ENCODE data around the gene GRXCR1.
A peak's percentile ranks its signal among the peaks of the same experiment; 100 is the strongest.

GRXCR1 gene

DNA sequence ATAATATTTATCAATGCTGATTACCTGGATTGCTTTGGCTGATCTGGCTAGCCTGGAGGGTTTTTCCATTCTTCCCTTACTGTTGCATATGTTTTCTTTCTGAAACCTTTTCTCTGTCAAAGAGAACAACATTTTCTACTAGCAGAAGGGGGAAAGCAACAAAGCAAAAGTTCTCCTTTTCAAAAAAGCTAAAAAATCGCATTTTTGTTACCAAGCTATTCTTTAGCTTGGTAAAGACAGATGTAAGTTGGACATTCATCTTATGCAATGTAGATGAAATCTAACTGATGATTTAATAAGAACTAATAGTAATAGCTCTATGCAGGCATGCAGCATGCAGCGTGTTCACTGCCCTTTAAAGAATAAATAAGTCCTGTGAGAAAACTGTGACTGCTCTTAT is at the start of gene GRXCR1:
Gene GRXCR1, plus strand, starts transcription at position 301 of the 400 bp plus-strand sequence. CDS start 554 bp downstream, outside the sequence.
- no peak for DNase-seq (ENCODE audit: low spot score)

DNA sequence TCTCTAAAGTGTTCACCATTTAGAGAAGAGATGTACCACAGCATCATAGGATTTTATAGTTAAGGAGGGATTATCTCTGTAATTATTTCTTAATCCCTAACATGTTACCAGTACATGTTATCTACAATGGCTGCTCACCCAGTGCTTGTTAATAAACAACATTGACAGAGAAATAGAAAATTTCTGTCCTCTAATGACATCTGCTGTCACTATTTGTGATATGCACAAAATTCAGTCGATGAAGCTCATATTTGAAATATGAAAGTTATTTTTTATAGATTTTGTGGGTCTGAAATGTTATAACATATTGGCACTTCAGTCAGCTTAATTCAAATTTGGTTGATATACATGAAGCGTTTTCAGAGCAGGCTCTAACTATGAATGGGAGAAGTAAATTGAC is 48.8 kb upstream of the GRXCR1 start:
- DNase-seq (ENCODE audit: low spot score): peak; percentile 7

DNA sequence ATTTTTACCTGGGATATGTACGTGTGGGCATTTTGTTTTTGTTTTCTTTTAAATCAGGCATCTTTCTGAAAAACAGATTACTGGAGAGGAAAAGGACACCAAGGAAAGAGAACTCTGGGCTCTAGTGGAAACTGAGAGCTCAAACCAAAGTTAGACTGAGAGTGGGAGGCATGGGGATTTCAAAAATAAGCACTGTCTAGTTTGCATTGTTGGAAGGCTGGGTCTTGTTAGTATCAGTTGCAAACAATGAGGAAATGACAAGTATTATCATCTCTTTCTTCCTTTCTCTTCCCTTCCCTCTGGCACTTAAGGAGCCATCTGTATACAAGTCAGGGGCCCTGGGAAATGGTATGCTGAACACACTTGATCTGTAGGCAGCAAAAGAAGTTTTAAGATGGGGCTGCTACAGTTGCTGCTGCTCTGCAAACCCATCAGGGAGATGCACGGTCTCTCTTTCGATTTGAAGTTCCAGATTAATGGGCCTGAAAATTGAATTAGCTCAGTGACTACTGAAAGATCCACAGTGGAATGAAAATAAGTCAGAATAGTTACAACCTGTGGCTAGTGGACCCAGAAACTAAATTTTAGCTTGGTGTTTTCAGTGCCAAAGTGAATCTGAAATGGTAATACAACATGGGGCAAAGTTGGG is 48.0 kb upstream of the GRXCR1 start:
- DNase-seq (ENCODE audit: low spot score): no peak

- DNase-seq (ENCODE audit: low spot score): no peak
Measured at GRCh38 chr4:42845586-42845985, 46.9 kb upstream of the GRXCR1 start.

DNA sequence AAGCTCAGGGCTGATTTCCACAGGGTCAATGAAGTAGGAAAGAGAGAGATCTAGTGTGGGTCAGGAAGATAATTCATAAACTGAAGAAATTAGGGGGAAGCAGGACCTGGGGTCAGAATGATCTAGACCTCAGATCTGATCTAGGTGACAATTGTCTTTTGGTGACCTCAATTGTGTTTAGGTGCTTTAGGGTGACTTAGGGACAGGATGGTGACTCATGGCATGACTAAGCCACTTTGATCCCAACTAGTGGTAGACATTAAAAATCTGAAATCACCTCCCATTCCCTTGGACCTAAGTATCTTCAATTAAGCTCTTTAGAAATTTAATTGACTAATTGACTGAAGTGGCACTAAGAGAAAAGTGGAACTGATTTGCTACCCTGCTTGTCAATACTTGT is 36.7 kb upstream of the GRXCR1 start:
- DNase-seq (ENCODE audit: low spot score): no peak

DNA sequence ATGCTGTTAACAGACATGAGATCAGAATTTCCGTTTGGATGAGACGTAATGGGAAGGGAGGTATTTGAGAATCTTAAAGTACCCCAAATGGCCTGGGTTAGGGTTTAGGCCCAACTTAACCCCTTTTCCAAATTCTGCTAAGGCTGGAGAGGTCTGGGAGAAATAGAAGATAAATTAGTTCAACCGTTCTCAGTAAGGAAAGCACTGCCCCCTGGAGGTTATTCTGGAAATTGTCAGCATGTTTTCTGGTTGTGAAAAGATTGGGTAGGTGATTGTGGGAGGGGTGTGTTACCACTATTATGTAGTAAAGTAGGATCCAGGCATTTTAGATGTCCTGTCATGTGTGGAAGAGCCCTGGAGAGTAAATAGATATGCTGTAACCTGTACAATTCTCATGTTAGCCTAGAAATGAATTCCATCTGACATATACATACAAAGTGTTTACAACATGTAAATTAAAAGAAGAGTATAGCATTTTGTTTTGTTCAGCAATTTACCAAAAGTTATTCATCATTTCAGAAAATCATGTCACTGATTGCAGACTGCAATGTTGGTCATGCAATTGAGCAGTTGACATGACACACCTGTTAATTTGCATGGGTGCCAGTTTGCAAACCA is 26.8 kb upstream of the GRXCR1 start:
- DNase-seq (ENCODE audit: low spot score): peak; percentile 80

- DNase-seq (ENCODE audit: low spot score): no peak
Measured at GRCh38 chr4:42871261-42871660, 21.3 kb upstream of the GRXCR1 start.

GRCh38 chr4:42871671-42872290 is 20.7 kb upstream of the GRXCR1 start:
- DNase-seq (ENCODE audit: low spot score): no peak

DNA sequence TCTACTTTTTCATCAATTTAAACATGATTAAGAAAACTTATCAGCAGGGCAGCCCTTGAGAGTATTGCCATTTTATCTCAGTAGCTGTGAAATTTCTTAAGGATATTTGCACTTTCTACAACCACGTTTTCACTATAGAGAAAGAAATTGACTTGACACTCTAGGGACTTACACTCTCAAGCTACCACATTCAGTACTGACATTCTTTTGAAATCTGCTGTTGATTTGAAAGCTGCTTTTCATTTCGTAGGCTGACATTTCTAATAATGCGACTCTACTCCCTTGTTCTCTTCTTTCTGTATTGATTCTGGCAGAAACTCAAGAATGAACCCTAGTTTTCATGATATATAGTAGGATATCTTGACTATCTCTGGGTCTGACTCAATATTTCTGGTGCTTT is 13.7 kb upstream of the GRXCR1 start:
- DNase-seq (ENCODE audit: low spot score): no peak

DNA sequence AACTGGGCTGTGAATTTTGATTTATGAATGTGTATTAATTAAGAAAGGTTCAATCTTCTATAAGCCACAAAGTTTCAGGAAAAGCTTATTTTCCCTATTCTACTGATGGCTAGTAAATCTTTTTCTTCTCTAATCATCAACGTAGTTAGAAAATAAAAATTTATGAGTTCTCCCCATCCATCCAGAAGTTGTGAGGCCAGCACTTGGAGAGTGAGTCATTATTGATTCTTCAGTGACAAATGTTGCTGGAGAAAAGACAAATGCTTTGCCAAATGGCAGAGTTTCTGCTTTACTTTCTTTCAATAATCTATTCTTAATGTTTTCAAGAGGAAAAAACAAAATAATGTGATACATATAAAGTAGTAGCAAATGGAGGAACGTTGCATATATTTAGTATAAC is 11.3 kb upstream of the GRXCR1 start:
- DNase-seq (ENCODE audit: low spot score): no peak

- no peak for DNase-seq (ENCODE audit: low spot score)
Measured at GRCh38 chr4:42891644-42892043, 869 bp upstream of the GRXCR1 start.

DNA sequence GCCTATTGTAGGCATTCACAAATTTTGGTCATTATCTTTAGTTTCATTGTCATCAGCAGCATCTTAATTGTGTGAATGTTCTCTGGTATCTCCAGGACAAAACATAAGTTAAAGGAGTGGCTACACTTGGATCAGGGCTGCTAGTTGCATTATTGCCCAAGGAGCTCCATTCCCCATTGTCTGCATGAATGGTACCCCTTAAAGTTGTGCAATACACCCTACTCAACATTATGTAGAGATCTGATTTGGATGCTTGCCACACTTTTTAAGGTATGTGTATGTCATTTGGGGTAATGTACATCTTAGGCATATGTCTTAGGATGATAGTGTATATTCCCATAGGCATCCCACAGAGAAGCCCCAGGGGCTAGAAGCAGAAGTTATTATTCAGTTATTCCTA is 2.9 kb downstream of the GRXCR1 start:
- no peak for DNase-seq (ENCODE audit: low spot score)

DNA sequence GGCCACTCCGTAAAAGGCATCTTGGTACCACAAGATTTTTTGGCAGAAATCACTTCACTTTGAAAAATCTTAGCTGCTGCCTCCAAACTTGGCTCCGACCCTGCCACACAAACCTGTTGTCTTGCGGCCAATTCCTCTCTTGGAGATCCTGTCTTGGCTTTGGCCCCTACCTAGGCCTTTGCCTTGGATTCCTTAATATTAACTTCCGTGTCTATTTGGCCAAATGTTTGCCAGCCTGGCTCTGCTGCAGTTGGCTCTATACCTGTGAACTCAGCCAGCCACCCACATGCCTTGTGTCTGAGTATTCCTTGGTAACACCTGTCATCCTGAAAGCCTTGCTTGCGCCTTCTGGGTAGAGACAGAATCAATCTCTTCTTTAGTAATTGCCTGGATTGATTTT is 12.5 kb downstream of the GRXCR1 start:
- no peak for DNase-seq (ENCODE audit: low spot score)

GRCh38 chr4:42905591-42905990 is 13.1 kb downstream of the GRXCR1 start:
- no peak for DNase-seq (ENCODE audit: low spot score)

- DNase-seq (ENCODE audit: low spot score): no peak
Measured at GRCh38 chr4:42906341-42906740, 13.8 kb downstream of the GRXCR1 start.

GRCh38 chr4:42906891-42907759 is 14.6 kb downstream of the GRXCR1 start:
- no peak for DNase-seq (ENCODE audit: low spot score)

- no peak for DNase-seq (ENCODE audit: low spot score)
Measured at GRCh38 chr4:42910459-42910858, 17.9 kb downstream of the GRXCR1 start.

- DNase-seq (ENCODE audit: low spot score): no peak
Measured at GRCh38 chr4:42914937-42915336, 22.4 kb downstream of the GRXCR1 start.

GRCh38 chr4:42915484-42915883 is 23.0 kb downstream of the GRXCR1 start:
- DNase-seq (ENCODE audit: low spot score): no peak

DNA sequence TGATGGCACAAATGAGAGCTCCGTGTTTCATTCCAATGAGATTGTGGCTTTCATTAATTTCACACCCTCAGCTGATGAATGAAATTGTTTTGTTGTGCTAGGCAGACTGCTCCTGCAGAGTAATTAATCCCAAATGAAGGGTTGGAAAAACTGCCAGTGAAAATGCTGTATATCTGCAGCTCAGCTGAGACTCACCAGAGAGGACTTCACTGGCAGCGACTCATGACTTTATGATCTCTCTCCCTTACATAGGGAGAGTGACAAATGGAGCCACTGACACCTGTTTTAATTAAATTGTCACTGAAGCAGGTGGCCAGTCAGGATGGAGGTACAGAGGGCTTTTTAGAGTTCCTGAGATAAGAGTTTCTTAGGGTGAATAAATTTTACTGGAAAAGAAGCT is 24.8 kb downstream of the GRXCR1 start:
- no peak for DNase-seq (ENCODE audit: low spot score)

- no peak for DNase-seq (ENCODE audit: low spot score)
Measured at GRCh38 chr4:42923431-42923830, 30.9 kb downstream of the GRXCR1 start.

DNA sequence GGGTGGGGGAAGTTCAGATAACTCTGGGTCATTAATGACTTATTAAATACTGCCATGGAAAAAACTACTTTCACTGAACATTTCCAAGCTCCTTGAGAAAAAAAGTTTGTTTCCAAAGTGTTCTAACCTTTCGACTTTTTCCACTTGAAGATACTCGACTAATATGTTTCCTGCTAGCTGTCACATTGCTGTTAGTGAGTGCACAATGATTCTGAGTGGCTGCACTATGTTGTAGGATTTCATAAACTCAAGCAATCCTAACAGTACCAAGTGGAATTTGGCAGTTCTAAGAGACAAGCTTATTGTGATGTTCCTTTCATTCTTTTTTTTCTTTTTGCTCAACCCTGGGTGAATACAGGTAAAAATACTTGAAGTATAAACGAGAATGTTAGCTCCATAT is 33.4 kb downstream of the GRXCR1 start:
- no peak for DNase-seq (ENCODE audit: low spot score)

GRCh38 chr4:42927946-42928345 is 35.4 kb downstream of the GRXCR1 start:
- DNase-seq (ENCODE audit: low spot score): no peak
